ENCODE results near the gene PLXNA2. TPM values are rescaled to one million over a fixed set of nuclear protein-coding genes. Genes with fewer than 3 reads are reported as not detected.

The PLXNA2 gene
- total and polyA plus RNA-seq, 2 of the 8 experiments (the other 6 are each of a cell fraction or from before 2014, with no cell fraction given), result 0.33 to 1.5 TPM

DNA sequence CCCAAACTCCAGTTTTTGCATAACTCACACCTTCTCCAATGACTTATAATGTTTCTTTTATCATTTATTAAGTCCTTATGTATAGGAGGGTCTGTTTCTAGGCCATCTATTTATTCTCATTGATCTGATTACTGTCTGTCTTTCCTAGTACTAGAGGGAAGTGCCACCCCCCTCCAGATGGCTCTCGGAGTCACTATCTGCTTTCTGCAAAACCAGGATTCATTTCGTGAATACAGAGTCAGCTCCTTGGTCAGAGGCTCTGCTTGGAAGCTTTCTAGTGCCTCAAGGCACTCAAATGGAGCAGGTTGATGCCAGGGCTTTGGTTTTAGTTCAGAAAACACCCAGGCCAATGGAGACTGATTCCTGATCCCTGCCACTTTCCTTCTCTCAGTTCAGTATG lies 231.0 kb downstream of the PLXNA2 start:
- Histone ChIP-seq H3K14ac (ENCODE audit: insufficient read length) (no peak overlapping the region), H2BK20ac (ENCODE audit: low read length) (no peak overlapping the region), H4K20me1 (replicated peaks in 1 of 2; ENCODE audit: control insufficient read depth in 1 of 2, insufficient read depth in 2 of 2, low read length in 2 of 2) (no peaks in the 10 kb centered on the region), H3K4ac (replicated peaks; ENCODE audit: insufficient read length, low read depth, low read length) (no peak overlapping the region), H3K23ac (ENCODE audit: insufficient read length) (no peak overlapping the region), H2AFZ (ENCODE audit: low read length) (no peak overlapping the region), H2BK120ac (replicated peaks; ENCODE audit: low read depth, low read length) (no peak overlapping the region), H2BK5ac (ENCODE audit: low read depth, low read length) (no peak overlapping the region), H3K18ac (ENCODE audit: extremely low read depth, low read length) (no peak overlapping the region), H3K27ac (ENCODE audit: low read depth, low read length) (no peak overlapping the region), H3K56ac (replicated peaks; ENCODE audit: insufficient read length, low read depth, low read length) (no peak overlapping the region), H2BK12ac (ENCODE audit: low read depth, low read length) (no peak overlapping the region), H3K23me2 (ENCODE audit: low read depth, low read length) (no peaks in the 10 kb centered on the region), H3K9me3 (ENCODE audit: insufficient read depth in 2 of 2, low read depth in 1 of 2, low read length in 1 of 2) (no peaks in the 10 kb centered on the region), H2BK15ac (ENCODE audit: low read length) (no peak overlapping the region), H3K9ac (replicated peaks in 1 of 4; ENCODE audit: extremely low read depth in 1 of 4, low read depth in 3 of 4, low read length in 3 of 4) (no peak overlapping the region), H4K8ac (ENCODE audit: extremely low read depth, insufficient read depth, low read length) (no peak overlapping the region), H3K36me3 (ENCODE audit: control insufficient read depth in 2 of 4, insufficient read depth in 4 of 4, low read length in 3 of 4) (no peaks in the 10 kb centered on the region), H2AK5ac (ENCODE audit: low read depth, low read length) (no peak overlapping the region), H3K4me2 (ENCODE audit: insufficient read depth in 1 of 2, low read depth in 2 of 2, low read length in 2 of 2) (no peak overlapping the region), H3K79me1 (ENCODE audit: low read depth, low read length) (no peaks in the 10 kb centered on the region), H3K27me3 (replicated peaks in 1 of 4; ENCODE audit: control insufficient read depth in 3 of 4, extremely low read depth in 1 of 4, insufficient read depth in 3 of 4, low read length in 3 of 4) (no peaks in the 10 kb centered on the region), H3K4me1 (replicated peaks in 1 of 4; ENCODE audit: control insufficient read depth in 3 of 4, insufficient read depth in 4 of 4, low read length in 3 of 4) (no peaks in the 10 kb centered on the region), H3K4me3 (ENCODE audit: extremely low read depth in 1 of 4, insufficient read depth in 2 of 4, low read depth in 3 of 4, low read length in 4 of 4) (no peak overlapping the region), H4K5ac (ENCODE audit: insufficient read length, low read depth, low read length) (no peak overlapping the region), H3K79me2 (ENCODE audit: control insufficient read depth in 1 of 2, insufficient read depth in 2 of 2, low read length in 2 of 2) (no peaks in the 10 kb centered on the region), H4K91ac (replicated peaks; ENCODE audit: insufficient read length, low read length) (no peak overlapping the region)
- 91% methylated on average over 2 of the region's 2 CpGs; no CpG with 5 or more reads in 1 of the 2 experiments for WGBS, 2 experiments (ENCODE audit: extremely low coverage in 1 of 2, insufficient coverage in 1 of 2, insufficient read length in 1 of 2, insufficient replicate concordance in 2 of 2, low coverage in 1 of 2, low lambda C conversion rate in 2 of 2, missing lambda C conversion rate in 1 of 2)
- ChIA-PET POLR2A (ENCODE audit: partially characterized antibody) (no interaction called here), CTCF (ENCODE audit: partially characterized antibody) (interaction anchor here (0.6 to 3.1 kb wide), 12 partner anchors 9 to 643 kb away, joined by 3 to 19 read pairs (median 4); partner anchors contain the start of gene PLXNA2)
- TF ChIP-seq GTF2F1 (IDR thresholded peaks at IDR 0.05; ENCODE audit: borderline replicate concordance, low read depth, low read length), result no peak
- no peak for TF ChIP-seq GABPA (IDR thresholded peaks at IDR 0.05; ENCODE audit: borderline replicate concordance, insufficient read depth, low read length)
- no peak for TF ChIP-seq SIX5 (IDR thresholded peaks at IDR 0.05; ENCODE audit: low read depth, low read length)
- no peak for TF ChIP-seq HDAC2 (IDR thresholded peaks at IDR 0.05; ENCODE audit: borderline replicate concordance in 1 of 2, low read depth in 2 of 2, low read length in 2 of 2)
- TF ChIP-seq POU5F1 (IDR thresholded peaks at IDR 0.05; ENCODE audit: low read depth, low read length), result no peak
- TF ChIP-seq CBX8 (IDR thresholded peaks at IDR 0.05; ENCODE audit: borderline replicate concordance, low read depth, low read length), result no peak
- TF ChIP-seq TAF1 (IDR thresholded peaks at IDR 0.05; ENCODE audit: low read depth, low read length), result no peak
- TF ChIP-seq CREB1 (IDR thresholded peaks at IDR 0.05), result no peak
- DNase-seq (ENCODE audit: low read depth in 1 of 2, low spot score in 2 of 2), result no peak
- no peak for FAIRE-seq
